ENCODE measurements around the gene CYYR1.

- TF ChIP-seq KLF10 (tag by site-specific recombination; IDR thresholded peaks at IDR 0.05) (no peak), GFI1B (tag by site-specific recombination; IDR thresholded peaks at IDR 0.05) (no peak), ZNF335 (tag by site-specific recombination; conservative IDR thresholded peaks at IDR 0.05) (no peak), ZNF433 (tag by site-specific recombination; IDR thresholded peaks at IDR 0.05; ENCODE audit: low read depth) (no peak), CTCF (tag by site-specific recombination; IDR thresholded peaks at IDR 0.05) (no peak)
- TF ChIP-seq, protein P1, sequence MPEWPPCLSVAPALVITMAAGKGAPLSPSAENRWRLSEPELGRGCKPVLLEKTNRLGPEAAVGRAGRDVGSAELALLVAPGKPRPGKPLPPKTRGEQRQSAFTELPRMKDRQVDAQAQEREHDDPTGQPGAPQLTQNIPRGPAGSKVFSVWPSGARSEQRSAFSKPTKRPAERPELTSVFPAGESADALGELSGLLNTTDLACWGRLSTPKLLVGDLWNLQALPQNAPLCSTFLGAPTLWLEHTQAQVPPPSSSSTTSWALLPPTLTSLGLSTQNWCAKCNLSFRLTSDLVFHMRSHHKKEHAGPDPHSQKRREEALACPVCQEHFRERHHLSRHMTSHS (tag by site-specific recombination; IDR thresholded peaks at IDR 0.05), result no peak
Observed at GRCh38 chr21:26565546-26565945, 7.5 kb downstream of the CYYR1 start.
